GM23248 (cell line): ENCODE data around the gene DCDC2. TPM values are rescaled to one million over a fixed set of nuclear protein-coding genes. Genes with fewer than 3 reads are reported as not detected.

Experiments used
- DNase-seq: peaks from one replicate; pipeline ENCODE4 v3.0.0-alpha.2; 2015
- H2AFZ ChIP-seq: fragments of 200-600 bp; sonication (generic); 2 replicates; pipeline ENCODE4 v1.6.1; 2016; ENCODE audit warnings: antibody characterized with exemption
- H3F3A ChIP-seq: fragments of 200-600 bp; sonication (generic); 2 replicates; pipeline ENCODE4 v1.6.1; 2016; ENCODE audit warnings: mild to moderate bottlenecking, antibody characterized with exemption, mixed run types; ENCODE audit not compliant: insufficient read depth
- H3K27ac ChIP-seq: fragments of 200-600 bp; sonication (generic); 2 replicates; pipeline ENCODE4 v1.5.1; 2016; ENCODE audit warnings: mild to moderate bottlenecking
- H3K27me3 ChIP-seq: fragments of 200-600 bp; sonication (generic); replicated peaks from 2 replicates; pipeline ENCODE4 v1.6.1; 2016; ENCODE audit warnings: mild to moderate bottlenecking; ENCODE audit not compliant: insufficient read depth
- H3K36me3 ChIP-seq: fragments of 200-600 bp; sonication (generic); 2 replicates; pipeline ENCODE4 v1.6.1; 2016; ENCODE audit warnings: low read depth, mild to moderate bottlenecking
- H3K4me1 ChIP-seq: fragments of 200-600 bp; sonication (generic); 2 replicates; pipeline ENCODE4 v1.6.1; 2016; ENCODE audit warnings: mild to moderate bottlenecking; ENCODE audit not compliant: insufficient read depth
- H3K4me2 ChIP-seq: fragments of 200-600 bp; sonication (generic); one replicate; pipeline ENCODE4 v1.6.1; 2016; ENCODE audit warnings: mild to moderate bottlenecking; ENCODE audit not compliant: unreplicated experiment
- H3K4me3 ChIP-seq: fragments of 200-600 bp; sonication (generic); 2 replicates; pipeline ENCODE4 v1.5.1; 2016; ENCODE audit warnings: mild to moderate bottlenecking
- H3K79me2 ChIP-seq: fragments of 200-600 bp; sonication (generic); 2 replicates; pipeline ENCODE4 v1.6.1; 2016; ENCODE audit warnings: mild to moderate bottlenecking; ENCODE audit not compliant: insufficient read depth
- H3K9ac ChIP-seq: fragments of 200-600 bp; sonication (generic); 2 replicates; pipeline ENCODE4 v1.6.1; 2016; ENCODE audit warnings: mild to moderate bottlenecking
- H3K9me2 ChIP-seq: fragments of 200-600 bp; sonication (generic); 2 replicates; pipeline ENCODE4 v1.6.1; 2016; ENCODE audit warnings: mixed run types, mild to moderate bottlenecking, moderate library complexity; ENCODE audit not compliant: insufficient read depth
- H3K9me3 ChIP-seq: fragments of 200-600 bp; sonication (generic); one replicate; pipeline ENCODE4 v1.6.1; 2017; ENCODE audit warnings: low read depth
- H4K20me1 ChIP-seq: fragments of 200-600 bp; sonication (generic); 2 replicates; pipeline ENCODE4 v1.6.0; 2016; ENCODE audit not compliant: insufficient read depth
- EZH2 ChIP-seq: fragments of 200-600 bp; sonication (generic); IDR thresholded peaks from 2 replicates; pipeline ENCODE4 v1.6.1; 2018; ENCODE audit warnings: antibody characterized with exemption, mild to moderate bottlenecking; ENCODE audit not compliant: insufficient read depth, poor library complexity, severe bottlenecking
- EZH2phosphoT487 ChIP-seq: fragments of 200-600 bp; sonication (generic); IDR thresholded peaks from 2 replicates; pipeline ENCODE4 v1.6.1; 2018; ENCODE audit warnings: antibody characterized with exemption, moderate library complexity, mild to moderate bottlenecking, low read depth; ENCODE audit not compliant: insufficient read depth
- WGBS, 2 experiments: methylation state at CpG; one replicate each; pipeline ENCODE4 v1.1.6; 2015 to 2017; ENCODE audit warnings: low lambda C conversion rate in 2 of 2, low coverage in 1 of 2; ENCODE audit errors: missing lambda C conversion rate in 2 of 2; 5-methylcytosine and 5-hydroxymethylcytosine counted together
- in situ Hi-C: fragments of 300-500 bp; cut with MboI; formaldehyde crosslinking; loops from 2 replicates; pipeline ENCODE4 v1.15.0; 2020
- polyA plus RNA-seq: library from polyadenylated mRNA; unstranded; fragments of >200 nt; fragmentation: Nextera tagmentation; extraction: Ambion mirVana; gene quantifications from 2 replicates; pipeline ENCODE4 v1.2.1, GENCODE V29; 2016
- total RNA-seq: library from RNA; depleted of rRNA; stranded (reverse); fragments of >200 nt; shearing (Covaris generic); gene quantifications from 2 replicates; pipeline ENCODE4 v1.2.3, GENCODE V29; 2014

Gene DCDC2
- total and polyA plus RNA-seq, 2 experiments from 2014 or later, result not detected

GRCh38 chr6:24334285-24334684 lies 23.6 kb downstream of the DCDC2 start:
- no peak for TF ChIP-seq EZH2
- no peak for TF ChIP-seq EZH2phosphoT487
- 73 to 89% methylated on average over 2 of the region's 2 CpGs for WGBS, 2 experiments
- no peaks in the 10 kb centered on the region for H3K9me2 ChIP-seq

GRCh38 chr6:24332317-24332716 lies 25.5 kb downstream of the DCDC2 start:
- H4K20me1 ChIP-seq, result no peaks in the 10 kb centered on the region
- no peak for TF ChIP-seq EZH2
- no peak for TF ChIP-seq EZH2phosphoT487
- peak; percentile 60 for DNase-seq
- no peaks in the 10 kb centered on the region for H3K9me2 ChIP-seq
- peaks cover 30% of the 10 kb centered on the region for H3K4me1 ChIP-seq
- H3K9ac ChIP-seq, result no peak overlapping the region
- H3K79me2 ChIP-seq, result no peaks in the 10 kb centered on the region
- H2AFZ ChIP-seq, result no peak overlapping the region
- H3K4me3 ChIP-seq, result no peak overlapping the region
- in situ Hi-C loops, result no loop called here
- no peaks in the 10 kb centered on the region for H3K36me3 ChIP-seq
- no peaks in the 10 kb centered on the region for H3K27me3 ChIP-seq
- no peak overlapping the region for H3K4me2 ChIP-seq
- 16 to 20% methylated on average over 2 of the region's 2 CpGs for WGBS, 2 experiments
- no peak overlapping the region for H3K27ac ChIP-seq
- H3K9me3 ChIP-seq, result no peaks in the 10 kb centered on the region
- H3F3A ChIP-seq, result peaks cover 7% of the 10 kb centered on the region; the same call in 1 of the 2 replicates

More at GRCh38 chr6:24334285-24334684, 23.6 kb downstream of the DCDC2 start:
- in situ Hi-C loops, result no loop called here
- no peak overlapping the region for H3K4me3 ChIP-seq
- H3K4me1 ChIP-seq, result peaks cover 20% of the 10 kb centered on the region
- no peak overlapping the region for H3K4me2 ChIP-seq
- no peaks in the 10 kb centered on the region for H4K20me1 ChIP-seq
- H3F3A ChIP-seq, result peaks cover 2% of the 10 kb centered on the region; the same call in 1 of the 2 replicates
- no peak overlapping the region for H2AFZ ChIP-seq
- no peak overlapping the region for H3K9ac ChIP-seq
- H3K27ac ChIP-seq, result no peak overlapping the region
- no peaks in the 10 kb centered on the region for H3K27me3 ChIP-seq
- no peaks in the 10 kb centered on the region for H3K9me3 ChIP-seq
- no peaks in the 10 kb centered on the region for H3K79me2 ChIP-seq
- DNase-seq, result no peak
- H3K36me3 ChIP-seq, result no peaks in the 10 kb centered on the region

- peak; percentile 55 for DNase-seq
- peaks cover 7% of the 10 kb centered on the region; the same call in 1 of the 2 replicates for H3F3A ChIP-seq
- H3K4me2 ChIP-seq, result no peak overlapping the region
- H3K79me2 ChIP-seq, result no peaks in the 10 kb centered on the region
- no peaks in the 10 kb centered on the region for H3K9me3 ChIP-seq
- 5 to 9% methylated on average over 4 of the region's 4 CpGs for WGBS, 2 experiments
- no peaks in the 10 kb centered on the region for H4K20me1 ChIP-seq
- H3K36me3 ChIP-seq, result no peaks in the 10 kb centered on the region
- H3K4me3 ChIP-seq, result no peak overlapping the region
- H3K27me3 ChIP-seq, result no peaks in the 10 kb centered on the region
- TF ChIP-seq EZH2phosphoT487 (no peak), EZH2 (no peak)
- no peaks in the 10 kb centered on the region for H3K9me2 ChIP-seq
- no peak overlapping the region for H2AFZ ChIP-seq
- in situ Hi-C loops, result no loop called here
- peak overlapping the region; percentile 37; the same call in 1 of the 2 replicates for H3K9ac ChIP-seq
- peak overlapping the region; percentile 79 for H3K27ac ChIP-seq
- H3K4me1 ChIP-seq, result peaks cover 30% of the 10 kb centered on the region
These were observed 27.6 kb downstream of the DCDC2 start for GRCh38 chr6:24330137-24330732.

- 70 to 81% methylated on average over 2 of the region's 2 CpGs for WGBS, 2 experiments
These were observed 28.4 kb downstream of the DCDC2 start for GRCh38 chr6:24329451-24329850.

More at GRCh38 chr6:24329451-24329850, 28.4 kb downstream of the DCDC2 start:
- H3K36me3 ChIP-seq, result no peaks in the 10 kb centered on the region
- H3K79me2 ChIP-seq, result no peaks in the 10 kb centered on the region
- peaks cover 7% of the 10 kb centered on the region; the same call in 1 of the 2 replicates for H3F3A ChIP-seq
- no peak overlapping the region for H2AFZ ChIP-seq
- H3K27ac ChIP-seq, result peak overlapping the region; percentile 79
- peak overlapping the region; percentile 37 for H3K9ac ChIP-seq
- H3K9me3 ChIP-seq, result no peaks in the 10 kb centered on the region
- H3K4me1 ChIP-seq, result peaks cover 30% of the 10 kb centered on the region
- TF ChIP-seq EZH2phosphoT487 (no peak), EZH2 (no peak)
- H3K4me3 ChIP-seq, result no peak overlapping the region
- no peaks in the 10 kb centered on the region for H3K27me3 ChIP-seq
- H4K20me1 ChIP-seq, result no peaks in the 10 kb centered on the region
- H3K4me2 ChIP-seq, result peak overlapping the region; percentile 12
- peak; percentile 61 for DNase-seq
- no peaks in the 10 kb centered on the region for H3K9me2 ChIP-seq
- in situ Hi-C loops, result no loop called here
